ENCODE data around the gene SRRD. TPM values are rescaled to one million over a fixed set of nuclear protein-coding genes. Genes with fewer than 3 reads are reported as not detected.

The SRRD gene
- total RNA-seq, 4 donors from 2014 or later: 12.7 to 20.5 (median 15.2) TPM

DNA sequence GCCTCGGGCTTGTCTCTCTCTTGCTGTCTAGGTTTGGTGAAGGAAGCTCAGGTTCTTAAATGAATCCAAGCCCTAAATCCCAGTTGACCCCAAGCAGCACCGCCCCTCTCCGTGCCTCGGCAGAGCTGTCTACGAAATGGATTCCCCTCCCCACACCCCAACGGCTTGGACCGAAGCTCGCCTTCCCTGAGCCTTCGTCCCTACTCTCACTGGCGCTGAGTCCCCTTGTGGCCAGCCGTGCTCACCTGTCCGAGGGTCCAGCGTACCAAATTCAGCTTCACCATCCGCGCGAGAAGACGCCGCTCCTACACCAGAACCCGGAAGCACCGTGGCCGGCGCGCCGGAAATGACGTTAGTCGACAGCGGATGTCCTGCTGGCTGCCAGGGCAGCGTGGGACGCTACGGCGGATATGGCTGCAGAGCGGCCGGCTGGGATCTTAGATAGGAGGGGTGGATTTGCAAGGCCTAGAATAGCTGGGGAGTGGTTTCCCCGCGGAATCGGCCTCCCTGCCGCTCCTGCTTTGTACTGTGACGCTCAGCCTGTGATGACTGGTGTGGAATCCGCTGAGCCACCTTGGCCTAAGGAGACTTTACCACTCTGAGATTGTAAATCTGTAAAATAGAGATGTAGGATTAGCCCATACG lies 28.6 kb downstream of the SRRD start, which contains the start of gene TFIP11:
TFIP11 (minus strand) TSS at position 325 of the 645 bp plus-strand sequence. CDS start 2,201 bp downstream, outside the sequence.
- Histone ChIP-seq H3K9me3 (no peaks in the 10 kb centered on the region), H3K36me3 (peaks cover 23 to 33% (median 31%) of the 10 kb centered on the region in 4 donors), H3K27me3 (no peaks in the 10 kb centered on the region), H3K4me1 (peaks cover 17 to 31% (median 26%) of the 10 kb centered on the region in 4 donors), H3K4me3 (peak within 1 kb of the TSS; percentile 76 to 89 (median 88)), H3K27ac (replicated peaks in 1 of 4) (peak within 1 kb of the TSS; percentile 77 to 87 (median 84))
- intact Hi-C loops (cut with DNase I): loop anchor here (5.0 kb wide), 1 partner anchor 75 kb away; no protein-coding TSS in a partner anchor
- TF ChIP-seq EP300 (IDR thresholded peaks at IDR 0.05) (no peak), POLR2AphosphoS5 (IDR thresholded peaks at IDR 0.05) (peak; percentile 95 to 98), POLR2A (IDR thresholded peaks at IDR 0.05; ENCODE audit: low read depth) (no peak)
- TF ChIP-seq, protein P1, sequence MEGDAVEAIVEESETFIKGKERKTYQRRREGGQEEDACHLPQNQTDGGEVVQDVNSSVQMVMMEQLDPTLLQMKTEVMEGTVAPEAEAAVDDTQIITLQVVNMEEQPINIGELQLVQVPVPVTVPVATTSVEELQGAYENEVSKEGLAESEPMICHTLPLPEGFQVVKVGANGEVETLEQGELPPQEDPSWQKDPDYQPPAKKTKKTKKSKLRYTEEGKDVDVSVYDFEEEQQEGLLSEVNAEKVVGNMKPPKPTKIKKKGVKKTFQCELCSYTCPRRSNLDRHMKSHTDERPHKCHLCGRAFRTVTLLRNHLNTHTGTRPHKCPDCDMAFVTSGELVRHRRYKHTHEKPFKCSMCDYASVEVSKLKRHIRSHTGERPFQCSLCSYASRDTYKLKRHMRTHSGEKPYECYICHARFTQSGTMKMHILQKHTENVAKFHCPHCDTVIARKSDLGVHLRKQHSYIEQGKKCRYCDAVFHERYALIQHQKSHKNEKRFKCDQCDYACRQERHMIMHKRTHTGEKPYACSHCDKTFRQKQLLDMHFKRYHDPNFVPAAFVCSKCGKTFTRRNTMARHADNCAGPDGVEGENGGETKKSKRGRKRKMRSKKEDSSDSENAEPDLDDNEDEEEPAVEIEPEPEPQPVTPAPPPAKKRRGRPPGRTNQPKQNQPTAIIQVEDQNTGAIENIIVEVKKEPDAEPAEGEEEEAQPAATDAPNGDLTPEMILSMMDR (IDR thresholded peaks at IDR 0.05): no peak
- WGBS: 0% methylated on average over 12 of the region's 40 CpGs
- peak; percentile 99 for DNase-seq (ENCODE audit: extremely low spot score)

DNA sequence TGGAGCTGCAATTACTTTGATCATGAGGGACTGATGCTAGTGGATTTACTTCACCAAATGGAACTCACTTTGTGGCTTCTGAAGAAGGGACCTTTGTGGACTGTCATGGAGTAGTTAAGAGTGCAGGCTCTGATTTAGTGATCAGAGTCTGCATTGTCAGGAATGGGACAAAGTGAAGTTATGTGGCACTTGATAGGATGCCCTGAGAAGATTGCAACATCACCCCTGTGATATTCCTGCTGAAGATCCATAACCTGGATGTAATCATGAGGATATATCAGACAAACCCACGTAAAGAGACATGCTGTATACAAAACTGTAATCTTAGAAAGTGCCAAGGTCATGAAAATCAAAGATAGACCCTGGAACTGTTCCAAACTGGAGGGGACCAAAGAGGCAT lies 30.2 kb downstream of the SRRD start:
- TF ChIP-seq, protein P1 (IDR thresholded peaks at IDR 0.05): no peak
- TF ChIP-seq EP300 (IDR thresholded peaks at IDR 0.05) (no peak), POLR2AphosphoS5 (IDR thresholded peaks at IDR 0.05) (no peak), POLR2A (IDR thresholded peaks at IDR 0.05; ENCODE audit: low read depth) (no peak)
- DNase-seq (ENCODE audit: extremely low spot score): no peak
- Histone ChIP-seq H3K9me3 (no peaks in the 10 kb centered on the region), H3K4me1 (peaks cover 17 to 31% (median 26%) of the 10 kb centered on the region in 4 donors), H3K4me3 (no peak overlapping the region), H3K27ac (replicated peaks in 1 of 4) (no peak overlapping the region), H3K27me3 (no peaks in the 10 kb centered on the region), H3K36me3 (peaks cover 12 to 17% (median 15%) of the 10 kb centered on the region in 4 donors)
- intact Hi-C loops (cut with DNase I): loop anchor here (5.0 kb wide), 1 partner anchor 73 kb away; no protein-coding TSS in a partner anchor
- 50% methylated on average over 1 of the region's 1 CpG for WGBS

DNA sequence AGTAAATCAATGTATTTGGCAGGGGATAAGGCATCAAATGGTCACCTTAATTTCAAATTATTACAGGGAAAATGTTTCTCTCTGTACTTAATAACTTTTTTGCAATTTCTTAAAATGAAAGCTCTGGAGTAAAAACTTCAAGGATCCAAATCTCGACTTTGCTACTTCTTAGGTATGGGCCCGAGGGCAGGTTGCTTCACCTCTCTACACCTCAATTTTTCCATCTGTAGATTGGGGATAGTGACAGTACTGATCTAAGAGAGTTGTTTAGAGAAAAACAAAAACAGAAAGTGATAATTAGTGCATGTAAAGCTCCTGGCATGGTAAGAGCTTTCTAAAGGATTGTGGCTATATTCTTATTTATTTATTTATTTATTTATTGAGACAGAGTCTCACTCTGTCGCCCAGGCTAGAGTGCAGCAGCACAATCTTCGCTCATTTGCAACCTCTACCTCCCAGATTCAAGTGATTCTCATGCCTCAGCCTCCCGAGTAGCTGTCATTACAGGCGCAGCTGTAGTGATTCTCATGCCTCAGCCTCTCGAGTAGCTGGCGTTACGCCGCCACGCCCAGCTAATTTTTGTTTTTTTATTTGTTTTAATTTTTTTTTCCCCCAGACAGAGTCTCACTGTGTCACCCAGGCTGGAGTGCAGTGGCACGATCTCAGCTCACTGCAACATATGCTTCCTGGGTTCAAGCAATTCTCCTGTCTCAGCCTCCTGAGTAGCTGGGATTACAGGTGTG lies 30.9 kb downstream of the SRRD start:
- H3K4me3 ChIP-seq: no peak overlapping the region
- peaks cover 17 to 31% (median 26%) of the 10 kb centered on the region in 4 donors for H3K4me1 ChIP-seq
- 96% methylated on average over 12 of the region's 12 CpGs for WGBS
- peaks cover 5 to 9% (median 8%) of the 10 kb centered on the region in 4 donors for H3K36me3 ChIP-seq
- H3K27ac ChIP-seq (replicated peaks in 1 of 4): no peak overlapping the region
- H3K27me3 ChIP-seq: no peaks in the 10 kb centered on the region
- TF ChIP-seq, protein P1 (IDR thresholded peaks at IDR 0.05): no peak
- TF ChIP-seq EP300 (IDR thresholded peaks at IDR 0.05) (no peak), POLR2A (IDR thresholded peaks at IDR 0.05; ENCODE audit: low read depth) (no peak), POLR2AphosphoS5 (IDR thresholded peaks at IDR 0.05) (no peak)
- no peak for DNase-seq (ENCODE audit: extremely low spot score)
- intact Hi-C loops (cut with DNase I): loop anchor here (5.0 kb wide), 1 partner anchor 73 kb away; no protein-coding TSS in a partner anchor
- no peaks in the 10 kb centered on the region for H3K9me3 ChIP-seq

DNA sequence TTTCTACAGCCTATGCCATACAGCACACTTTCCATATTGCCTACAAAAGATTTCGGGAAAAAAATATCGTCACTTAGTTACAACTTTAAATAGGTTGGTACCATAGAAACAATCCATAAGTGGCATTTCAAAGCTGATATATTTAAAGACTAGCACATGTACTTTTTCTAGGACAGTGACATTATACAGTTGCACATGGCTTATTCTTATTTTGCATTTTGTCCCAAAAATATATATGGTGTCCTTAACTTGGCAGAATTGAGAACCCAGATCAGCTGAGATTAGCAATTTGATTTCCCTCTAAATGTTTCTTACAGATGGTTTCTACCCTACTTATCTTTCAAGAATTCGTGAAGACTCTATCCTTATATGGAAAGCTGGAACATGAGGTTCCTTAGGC lies 32.3 kb downstream of the SRRD start:
- intact Hi-C loops (cut with DNase I): no loop called here

More for the DNA sequence above, 32.3 kb downstream of the SRRD start:
- DNase-seq (ENCODE audit: extremely low spot score): no peak
- Histone ChIP-seq H3K27ac (replicated peaks in 1 of 4) (no peak overlapping the region), H3K4me3 (no peak overlapping the region), H3K27me3 (no peaks in the 10 kb centered on the region), H3K36me3 (no peaks in the 10 kb centered on the region), H3K4me1 (peaks cover 14 to 26% (median 22%) of the 10 kb centered on the region in 4 donors), H3K9me3 (no peaks in the 10 kb centered on the region)
- TF ChIP-seq, protein P1 (IDR thresholded peaks at IDR 0.05): no peak
- TF ChIP-seq EP300 (IDR thresholded peaks at IDR 0.05) (no peak), POLR2AphosphoS5 (IDR thresholded peaks at IDR 0.05) (no peak), POLR2A (IDR thresholded peaks at IDR 0.05; ENCODE audit: low read depth) (no peak)
- WGBS: 87% methylated on average over 3 of the region's 3 CpGs
